Spleen (tissue), 7 donors: Measurements from ENCODE around the gene GKN1.

Experiments used
- POLR2A ChIP-seq, 3 donors: fragments of 450-650 bp; IDR thresholded peaks; one replicate each; pipeline ENCODE4 v1.5.1; 2017; ENCODE audit warnings: antibody characterized with exemption in 3 of 3, mild to moderate bottlenecking in 1 of 3
- POLR2AphosphoS5 ChIP-seq, 3 donors: sonication (generic); formaldehyde crosslinking; IDR thresholded peaks; one replicate each; pipeline ENCODE4 v1.5.1; 2017; ENCODE audit warnings: antibody characterized with exemption in 3 of 3
- TF ChIP-seq, protein P1 (sequence below), 11 experiments: fragments of 200-600 bp in 7 of 11; fragments of 450-650 bp in 4 of 11; sonication (generic) in 4 of 11; IDR thresholded peaks in 8 of 11; conservative IDR thresholded peaks in 3 of 11; 1 replicate in 7 of 11; 2 replicates in 4 of 11; pipeline versions ENCODE4 v1.4.0 to v1.8.0; 2016 to 2021; ENCODE audit warnings: antibody characterized with exemption in 11 of 11, inconsistent platforms in 4 of 11, mild to moderate bottlenecking in 1 of 11
- donor health status: DM: no; HTN: no; CAD: no; lungs with moderate emphysema.
- donor health status: DM: no; HTN: no; CAD: no.
- donor health status: DM: no; HTN: no; CAD: no.

DNA sequence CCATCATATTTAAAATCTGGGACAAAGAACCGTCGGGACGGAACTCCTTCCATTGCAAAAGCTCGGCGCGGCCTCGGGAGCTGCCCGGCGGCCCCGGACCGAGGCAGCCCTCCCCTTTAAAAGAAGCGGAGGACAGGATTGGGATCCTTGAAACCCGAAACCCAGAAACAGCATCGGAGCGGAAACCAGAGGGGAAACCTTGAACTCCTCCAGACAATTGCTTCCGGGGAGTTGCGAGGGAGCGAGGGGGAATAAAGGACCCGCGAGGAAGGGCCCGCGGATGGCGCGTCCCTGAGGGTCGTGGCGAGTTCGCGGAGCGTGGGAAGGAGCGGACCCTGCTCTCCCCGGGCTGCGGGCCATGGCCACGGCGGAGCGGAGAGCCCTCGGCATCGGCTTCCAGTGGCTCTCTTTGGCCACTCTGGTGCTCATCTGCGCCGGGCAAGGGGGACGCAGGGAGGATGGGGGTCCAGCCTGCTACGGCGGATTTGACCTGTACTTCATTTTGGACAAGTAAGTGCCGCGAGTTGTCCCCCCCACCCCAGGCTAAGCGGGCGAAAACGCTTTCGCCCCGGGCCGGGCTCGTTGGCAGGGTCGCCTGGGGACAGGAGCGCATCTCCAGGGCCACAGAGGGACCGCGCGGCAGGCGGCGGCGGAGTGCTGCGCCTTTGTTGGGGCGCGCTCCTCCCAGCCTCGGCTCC is 38.9 kb downstream of the GKN1 start, which contains the start of gene ANTXR1:
- no peak for TF ChIP-seq POLR2A (IDR thresholded peaks at IDR 0.05)
- TF ChIP-seq, protein P1, sequence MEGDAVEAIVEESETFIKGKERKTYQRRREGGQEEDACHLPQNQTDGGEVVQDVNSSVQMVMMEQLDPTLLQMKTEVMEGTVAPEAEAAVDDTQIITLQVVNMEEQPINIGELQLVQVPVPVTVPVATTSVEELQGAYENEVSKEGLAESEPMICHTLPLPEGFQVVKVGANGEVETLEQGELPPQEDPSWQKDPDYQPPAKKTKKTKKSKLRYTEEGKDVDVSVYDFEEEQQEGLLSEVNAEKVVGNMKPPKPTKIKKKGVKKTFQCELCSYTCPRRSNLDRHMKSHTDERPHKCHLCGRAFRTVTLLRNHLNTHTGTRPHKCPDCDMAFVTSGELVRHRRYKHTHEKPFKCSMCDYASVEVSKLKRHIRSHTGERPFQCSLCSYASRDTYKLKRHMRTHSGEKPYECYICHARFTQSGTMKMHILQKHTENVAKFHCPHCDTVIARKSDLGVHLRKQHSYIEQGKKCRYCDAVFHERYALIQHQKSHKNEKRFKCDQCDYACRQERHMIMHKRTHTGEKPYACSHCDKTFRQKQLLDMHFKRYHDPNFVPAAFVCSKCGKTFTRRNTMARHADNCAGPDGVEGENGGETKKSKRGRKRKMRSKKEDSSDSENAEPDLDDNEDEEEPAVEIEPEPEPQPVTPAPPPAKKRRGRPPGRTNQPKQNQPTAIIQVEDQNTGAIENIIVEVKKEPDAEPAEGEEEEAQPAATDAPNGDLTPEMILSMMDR (IDR thresholded peaks at IDR 0.05 in 8 of 11, conservative IDR thresholded peaks at IDR 0.05 in 3 of 11) = no peak
- TF ChIP-seq POLR2AphosphoS5 (IDR thresholded peaks at IDR 0.05) = peak in 2 of 3 donors; percentile 48 to 64
